ENCODE measurements around the gene AKAP8L. TPM values are rescaled to one million over a fixed set of nuclear protein-coding genes. Genes with fewer than 3 reads are reported as not detected.
"Not testable (repeated sequence)": the region's sequence is repeated elsewhere in the genome, so short reads cannot be mapped to it uniquely, and the experiment has no call there.

The AKAP8L gene
- total RNA-seq, 2 donors from 2014 or later, result 190 to 237 TPM

DNA sequence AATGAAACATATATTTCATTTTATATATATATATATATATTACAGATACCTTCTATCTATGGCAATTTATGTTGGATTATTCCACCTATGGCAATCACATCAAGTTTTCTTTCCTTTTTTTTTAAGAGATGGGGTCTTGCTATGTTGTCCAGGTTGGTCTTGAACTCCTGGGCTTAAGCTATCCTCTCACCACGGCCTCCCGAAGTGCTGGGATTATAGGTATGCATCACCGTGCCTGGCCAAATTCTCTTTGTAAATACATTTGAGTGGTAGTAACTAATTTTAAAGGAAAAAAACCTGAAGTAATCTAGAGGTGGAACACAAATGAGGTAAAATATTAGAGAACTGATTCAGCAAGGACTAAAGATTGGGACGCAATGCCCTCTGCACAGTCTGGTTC lies 64.9 kb downstream of the AKAP8L start:
- Histone ChIP-seq H3K4me1 (ENCODE audit: control insufficient read depth, insufficient read depth, low read length) (no peaks in the 10 kb centered on the region), H3K36me3 (ENCODE audit: control insufficient read depth, insufficient read depth, low read length) (peaks cover 42% of the 10 kb centered on the region), H3K27me3 (ENCODE audit: control insufficient read depth, insufficient read depth, low read length, poor library complexity, severe bottlenecking) (no peaks in the 10 kb centered on the region), H3K27ac (ENCODE audit: low read depth, low read length) (no peak overlapping the region), H3K4me3 (ENCODE audit: low read length) (no peak overlapping the region), H3K9ac (ENCODE audit: extremely low read depth, low read length, poor library complexity, severe bottlenecking) (no peak overlapping the region), H3K9me3 (ENCODE audit: control insufficient read depth, low read length) (no peaks in the 10 kb centered on the region)
- peaks cover 43% of the 10 kb centered on the region for H3K36me3 Mint-ChIP-seq (ENCODE audit: low read depth)
- H3K4me1 Mint-ChIP-seq, result no peaks in the 10 kb centered on the region
- TF ChIP-seq, protein P1, sequence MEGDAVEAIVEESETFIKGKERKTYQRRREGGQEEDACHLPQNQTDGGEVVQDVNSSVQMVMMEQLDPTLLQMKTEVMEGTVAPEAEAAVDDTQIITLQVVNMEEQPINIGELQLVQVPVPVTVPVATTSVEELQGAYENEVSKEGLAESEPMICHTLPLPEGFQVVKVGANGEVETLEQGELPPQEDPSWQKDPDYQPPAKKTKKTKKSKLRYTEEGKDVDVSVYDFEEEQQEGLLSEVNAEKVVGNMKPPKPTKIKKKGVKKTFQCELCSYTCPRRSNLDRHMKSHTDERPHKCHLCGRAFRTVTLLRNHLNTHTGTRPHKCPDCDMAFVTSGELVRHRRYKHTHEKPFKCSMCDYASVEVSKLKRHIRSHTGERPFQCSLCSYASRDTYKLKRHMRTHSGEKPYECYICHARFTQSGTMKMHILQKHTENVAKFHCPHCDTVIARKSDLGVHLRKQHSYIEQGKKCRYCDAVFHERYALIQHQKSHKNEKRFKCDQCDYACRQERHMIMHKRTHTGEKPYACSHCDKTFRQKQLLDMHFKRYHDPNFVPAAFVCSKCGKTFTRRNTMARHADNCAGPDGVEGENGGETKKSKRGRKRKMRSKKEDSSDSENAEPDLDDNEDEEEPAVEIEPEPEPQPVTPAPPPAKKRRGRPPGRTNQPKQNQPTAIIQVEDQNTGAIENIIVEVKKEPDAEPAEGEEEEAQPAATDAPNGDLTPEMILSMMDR (conservative IDR thresholded peaks at IDR 0.05), result no peak
- WGBS, 2 experiments (ENCODE audit: insufficient coverage in 1 of 2, insufficient read length in 1 of 2), result 73 to 100% methylated on average over 2 to 4 of the region's 4 CpGs
- no peak overlapping the region for H3K27ac Mint-ChIP-seq
- no peaks in the 10 kb centered on the region for H3K9me3 Mint-ChIP-seq
- H3K4me3 Mint-ChIP-seq, result no peak overlapping the region
- no peak for DNase-seq
- H3K27me3 Mint-ChIP-seq (ENCODE audit: insufficient read depth), result no peaks in the 10 kb centered on the region

DNA sequence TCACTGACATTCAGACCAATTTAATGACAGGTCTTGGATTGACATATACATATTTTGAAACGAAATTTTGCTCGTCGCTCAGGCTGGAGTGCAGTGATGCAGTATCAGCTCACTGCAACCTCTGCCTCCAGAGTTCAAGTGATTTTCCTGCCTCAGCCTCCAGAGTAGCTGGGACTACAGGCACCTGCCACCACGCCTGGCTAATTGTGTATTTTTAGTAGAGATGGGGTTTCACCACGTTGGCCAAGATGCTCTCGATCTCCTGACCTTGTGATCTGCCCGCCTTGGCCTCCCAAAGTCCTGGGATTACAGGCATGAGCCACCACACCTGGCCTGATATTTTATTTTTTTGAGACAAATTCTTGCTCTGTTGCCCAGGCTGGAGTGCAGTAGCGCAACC lies 66.3 kb downstream of the AKAP8L start:
- H3K27ac ChIP-seq (ENCODE audit: low read depth, low read length); H3K27me3 ChIP-seq (ENCODE audit: control insufficient read depth, insufficient read depth, low read length, poor library complexity, severe bottlenecking); H3K4me1 ChIP-seq (ENCODE audit: control insufficient read depth, insufficient read depth, low read length); H3K4me3 Mint-ChIP-seq; H3K4me1 Mint-ChIP-seq; H3K4me3 ChIP-seq (ENCODE audit: low read length); H3K9ac ChIP-seq (ENCODE audit: extremely low read depth, low read length, poor library complexity, severe bottlenecking); H3K27ac Mint-ChIP-seq; H3K9me3 Mint-ChIP-seq; DNase-seq; H3K27me3 Mint-ChIP-seq (ENCODE audit: insufficient read depth); H3K9me3 ChIP-seq (ENCODE audit: control insufficient read depth, low read length): not testable (repeated sequence)
- H3K36me3 ChIP-seq (ENCODE audit: control insufficient read depth, insufficient read depth, low read length), result peaks cover 28% of the 10 kb centered on the region
- H3K36me3 Mint-ChIP-seq (ENCODE audit: low read depth), result peaks cover 31% of the 10 kb centered on the region
- 94 to 95% methylated on average over 8 of the region's 8 CpGs for WGBS, 2 experiments (ENCODE audit: insufficient coverage in 1 of 2, insufficient read length in 1 of 2)

DNA sequence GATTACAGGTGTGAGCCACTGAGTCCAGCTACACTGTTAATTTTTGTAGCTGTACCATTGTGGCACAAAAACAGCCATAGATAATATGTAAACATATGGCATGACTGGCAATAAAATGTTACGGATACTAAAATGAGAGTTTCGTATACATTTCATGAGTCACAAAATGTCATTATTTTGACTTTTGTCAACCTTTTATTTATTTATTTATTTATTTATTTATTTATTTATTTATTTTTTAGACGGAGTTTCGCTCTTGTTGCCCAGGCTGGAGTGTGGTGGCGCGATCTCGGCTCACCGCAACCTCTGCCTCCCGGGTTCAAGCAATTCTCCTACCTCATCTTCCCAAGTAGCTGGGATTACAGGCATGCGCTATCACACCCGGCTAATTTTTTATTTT lies 77.5 kb downstream of the AKAP8L start:
- WGBS, 2 experiments (ENCODE audit: insufficient coverage in 1 of 2, insufficient read length in 1 of 2), result 87 to 98% methylated on average over 3 to 10 of the region's 11 CpGs
- H3K36me3 ChIP-seq (ENCODE audit: control insufficient read depth, insufficient read depth, low read length), result peaks cover 21% of the 10 kb centered on the region
- not testable (repeated sequence) for H3K4me1 Mint-ChIP-seq; H3K27ac Mint-ChIP-seq; DNase-seq; H3K4me1 ChIP-seq (ENCODE audit: control insufficient read depth, insufficient read depth, low read length); H3K27ac ChIP-seq (ENCODE audit: low read depth, low read length); H3K9me3 ChIP-seq (ENCODE audit: control insufficient read depth, low read length); H3K4me3 Mint-ChIP-seq; H3K9ac ChIP-seq (ENCODE audit: extremely low read depth, low read length, poor library complexity, severe bottlenecking); H3K4me3 ChIP-seq (ENCODE audit: low read length); H3K27me3 ChIP-seq (ENCODE audit: control insufficient read depth, insufficient read depth, low read length, poor library complexity, severe bottlenecking); H3K9me3 Mint-ChIP-seq; H3K27me3 Mint-ChIP-seq (ENCODE audit: insufficient read depth)
- H3K36me3 Mint-ChIP-seq (ENCODE audit: low read depth), result peaks cover 20% of the 10 kb centered on the region

DNA sequence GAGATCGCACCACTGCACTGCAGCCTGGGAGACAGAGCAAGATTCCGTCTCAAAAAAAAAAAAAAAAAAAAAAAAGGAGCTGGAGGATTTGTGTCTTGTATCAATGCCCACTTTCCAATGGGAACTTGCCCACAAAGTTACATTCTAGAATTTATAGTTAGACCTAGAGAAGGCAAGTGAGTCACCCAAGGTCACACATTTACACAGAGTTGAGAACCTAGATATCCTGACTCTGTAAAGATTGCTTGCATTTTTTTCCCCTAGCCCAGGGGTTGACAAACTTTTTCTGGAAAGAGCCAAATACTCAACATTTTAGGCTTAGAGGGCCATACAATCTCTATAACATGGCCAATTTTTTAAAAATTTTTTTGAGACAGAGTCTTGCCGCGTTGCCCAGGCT lies 78.7 kb downstream of the AKAP8L start:
- no peaks in the 10 kb centered on the region for H3K4me1 Mint-ChIP-seq
- H3K9me3 Mint-ChIP-seq, result no peaks in the 10 kb centered on the region
- peaks cover 12% of the 10 kb centered on the region for H3K36me3 Mint-ChIP-seq (ENCODE audit: low read depth)
- H3K4me3 Mint-ChIP-seq, result no peak overlapping the region
- no peaks in the 10 kb centered on the region for H3K27me3 Mint-ChIP-seq (ENCODE audit: insufficient read depth)
- H3K27me3 ChIP-seq (ENCODE audit: control insufficient read depth, insufficient read depth, low read length, poor library complexity, severe bottlenecking), result no peaks in the 10 kb centered on the region
- H3K4me1 ChIP-seq (ENCODE audit: control insufficient read depth, insufficient read depth, low read length), result no peaks in the 10 kb centered on the region
- H3K9me3 ChIP-seq (ENCODE audit: control insufficient read depth, low read length), result no peaks in the 10 kb centered on the region
- no peak overlapping the region for H3K27ac Mint-ChIP-seq
- H3K27ac ChIP-seq (ENCODE audit: low read depth, low read length), result no peak overlapping the region
- no peak overlapping the region for H3K9ac ChIP-seq (ENCODE audit: extremely low read depth, low read length, poor library complexity, severe bottlenecking)
- no peak for DNase-seq
- TF ChIP-seq, protein P1 (conservative IDR thresholded peaks at IDR 0.05), result no peak
- H3K4me3 ChIP-seq (ENCODE audit: low read length), result no peak overlapping the region
- H3K36me3 ChIP-seq (ENCODE audit: control insufficient read depth, insufficient read depth, low read length), result peaks cover 19% of the 10 kb centered on the region
- WGBS, 2 experiments (ENCODE audit: insufficient coverage in 1 of 2, insufficient read length in 1 of 2), result 99 to 100% methylated on average over 2 to 4 of the region's 4 CpGs

Measured in endodermal cell (in vitro differentiated cells).